Stromal cell of bone marrow (primary cell): Measurements from ENCODE around the gene BSCL2.
"Not testable (repeated sequence)": the region's sequence is repeated elsewhere in the genome, so short reads cannot be mapped to it uniquely, and the experiment has no call there.

Experiments
- DNase-seq: peaks from one replicate; pipeline ENCODE4 v3.0.0-alpha.2; 2012; ENCODE audit warnings: low read depth

BSCL2 gene

GRCh38 chr11:62707277-62707861, at the start of gene BSCL2, which contains the start of gene GNG3:
TSS of gene BSCL2 (minus strand) at chr11:62707424. CDS start at chr11:62707195, 229 bp downstream.
TSS of gene GNG3 (plus strand) at chr11:62707676. CDS start at chr11:62708296, 620 bp downstream.
- DNase-seq = no peak

GRCh38 chr11:62755086-62755615, 47.9 kb upstream of the BSCL2 start:
- DNase-seq = no peak

- peak; percentile 99 for DNase-seq
Measured at GRCh38 chr11:62753736-62754603, 46.7 kb upstream of the BSCL2 start, which contains the start of gene ZBTB3. TSS of gene ZBTB3 (minus strand) at chr11:62754160. CDS start at chr11:62753664, 496 bp downstream.

GRCh38 chr11:62752994-62753735, 45.9 kb upstream of the BSCL2 start:
- DNase-seq = no peak

GRCh38 chr11:62752177-62752785, 45.1 kb upstream of the BSCL2 start:
- no peak for DNase-seq

GRCh38 chr11:62749931-62750330, 42.7 kb upstream of the BSCL2 start:
- DNase-seq = not testable (repeated sequence)

- DNase-seq = no peak
Measured at GRCh38 chr11:62747475-62748160, 40.4 kb upstream of the BSCL2 start.

GRCh38 chr11:62737196-62737595, 30.0 kb upstream of the BSCL2 start:
- DNase-seq = no peak

GRCh38 chr11:62732830-62733229, 25.6 kb upstream of the BSCL2 start:
- DNase-seq = no peak

GRCh38 chr11:62730076-62730475, 22.9 kb upstream of the BSCL2 start:
- not testable (repeated sequence) for DNase-seq

- peak; percentile 85 for DNase-seq
Measured at GRCh38 chr11:62728171-62728988, 21.2 kb upstream of the BSCL2 start, which contains the start of gene TTC9C. TSS of gene TTC9C (plus strand) at chr11:62728486. CDS start at chr11:62728849, 363 bp downstream.

- peak; percentile 97 for DNase-seq
Measured at GRCh38 chr11:62727872-62728170, 20.6 kb upstream of the BSCL2 start.

GRCh38 chr11:62727165-62727871, 20.1 kb upstream of the BSCL2 start, which contains the start of gene HNRNPUL2:
TSS of gene HNRNPUL2 (minus strand) at chr11:62727457. CDS start at chr11:62727156, 301 bp downstream.
- DNase-seq = peak; percentile 97

- no peak for DNase-seq
Measured at GRCh38 chr11:62726915-62727164, 19.6 kb upstream of the BSCL2 start.

- no peak for DNase-seq
Measured at GRCh38 chr11:62726156-62726914, 19.1 kb upstream of the BSCL2 start.

- no peak for DNase-seq
Measured at GRCh38 chr11:62725646-62726045, 18.4 kb upstream of the BSCL2 start.

- no peak for DNase-seq
Measured at GRCh38 chr11:62724171-62724570, 16.9 kb upstream of the BSCL2 start.

- no peak for DNase-seq
Measured at GRCh38 chr11:62721994-62722393, 14.8 kb upstream of the BSCL2 start.
